DND-41 (cell line): Measurements from ENCODE around the gene EVC2.

Source experiments
- ATAC-seq: fragments of 200-7000 bp; cut with Tn5 transposase; 3 replicates; pipeline ENCODE4 v1.9.1; 2021; ENCODE audit warnings: low read depth; ENCODE audit not compliant: insufficient read depth
- DNase-seq: peaks from one replicate; pipeline ENCODE4 v3.0.0-alpha.2; 2020
- H2AFZ ChIP-seq: 2 replicates; pipeline ENCODE4 v1.6.0; 2012; ENCODE audit warnings: low read depth, low read length
- H3K27ac ChIP-seq: 2 replicates; pipeline ENCODE4 v1.5.1; 2012; ENCODE audit warnings: low read length, inconsistent platforms
- H3K27me3 ChIP-seq: fragments of 200-600 bp; sonication (generic); 2 replicates; pipeline ENCODE4 v1.6.0; 2012; ENCODE audit warnings: low read length, mild to moderate bottlenecking, inconsistent platforms; ENCODE audit not compliant: insufficient read depth, poor library complexity
- H3K36me3 ChIP-seq: 2 replicates; pipeline ENCODE4 v1.5.1; 2012; ENCODE audit warnings: low read length, inconsistent platforms; ENCODE audit not compliant: insufficient read depth
- H3K4me1 ChIP-seq: 2 replicates; pipeline ENCODE4 v1.5.1; 2012; ENCODE audit warnings: mild to moderate bottlenecking, low read length; ENCODE audit not compliant: insufficient read depth
- H3K4me2 ChIP-seq: 2 replicates; pipeline ENCODE4 v1.6.0; 2012; ENCODE audit warnings: mild to moderate bottlenecking, moderate library complexity, low read length, inconsistent platforms; ENCODE audit not compliant: insufficient read depth
- H3K4me3 ChIP-seq, 2 experiments: fragments of 200-600 bp in 1 of 2; shearing (Covaris generic) in 1 of 2; 2 replicates each; pipeline ENCODE4 v1.5.1; 2012 to 2016; ENCODE audit warnings: inconsistent platforms in 2 of 2, low read length in 2 of 2, mild to moderate bottlenecking in 2 of 2, low read depth in 1 of 2, moderate library complexity in 1 of 2
- H3K79me2 ChIP-seq: 2 replicates; pipeline ENCODE4 v1.6.0; 2012; ENCODE audit warnings: low read length, inconsistent platforms; ENCODE audit not compliant: insufficient read depth
- H3K9ac ChIP-seq: 2 replicates; pipeline ENCODE4 v1.6.0; 2012; ENCODE audit warnings: low read depth, mild to moderate bottlenecking, inconsistent platforms, low read length, moderate library complexity
- H3K9me3 ChIP-seq: 2 replicates; pipeline ENCODE4 v1.5.1; 2012; ENCODE audit warnings: low read length, moderate library complexity, mild to moderate bottlenecking, inconsistent platforms; ENCODE audit not compliant: insufficient read depth, severe bottlenecking
- H4K20me1 ChIP-seq: 2 replicates; pipeline ENCODE4 v1.6.0; 2012; ENCODE audit warnings: low read length; ENCODE audit not compliant: insufficient read depth
- EZH2 ChIP-seq: IDR thresholded peaks from 3 replicates; pipeline ENCODE4 v1.6.1; 2012; ENCODE audit warnings: borderline replicate concordance, low read depth, mild to moderate bottlenecking, moderate library complexity, low read length, inconsistent platforms; ENCODE audit not compliant: severe bottlenecking
- TF ChIP-seq, protein P1 (sequence below): IDR thresholded peaks from 2 replicates; pipeline ENCODE4 v1.5.1; 2012; ENCODE audit warnings: borderline replicate concordance, low read length, moderate library complexity, mild to moderate bottlenecking; ENCODE audit not compliant: poor library complexity, severe bottlenecking; ENCODE audit errors: extremely low read depth

The EVC2 gene, protein sequence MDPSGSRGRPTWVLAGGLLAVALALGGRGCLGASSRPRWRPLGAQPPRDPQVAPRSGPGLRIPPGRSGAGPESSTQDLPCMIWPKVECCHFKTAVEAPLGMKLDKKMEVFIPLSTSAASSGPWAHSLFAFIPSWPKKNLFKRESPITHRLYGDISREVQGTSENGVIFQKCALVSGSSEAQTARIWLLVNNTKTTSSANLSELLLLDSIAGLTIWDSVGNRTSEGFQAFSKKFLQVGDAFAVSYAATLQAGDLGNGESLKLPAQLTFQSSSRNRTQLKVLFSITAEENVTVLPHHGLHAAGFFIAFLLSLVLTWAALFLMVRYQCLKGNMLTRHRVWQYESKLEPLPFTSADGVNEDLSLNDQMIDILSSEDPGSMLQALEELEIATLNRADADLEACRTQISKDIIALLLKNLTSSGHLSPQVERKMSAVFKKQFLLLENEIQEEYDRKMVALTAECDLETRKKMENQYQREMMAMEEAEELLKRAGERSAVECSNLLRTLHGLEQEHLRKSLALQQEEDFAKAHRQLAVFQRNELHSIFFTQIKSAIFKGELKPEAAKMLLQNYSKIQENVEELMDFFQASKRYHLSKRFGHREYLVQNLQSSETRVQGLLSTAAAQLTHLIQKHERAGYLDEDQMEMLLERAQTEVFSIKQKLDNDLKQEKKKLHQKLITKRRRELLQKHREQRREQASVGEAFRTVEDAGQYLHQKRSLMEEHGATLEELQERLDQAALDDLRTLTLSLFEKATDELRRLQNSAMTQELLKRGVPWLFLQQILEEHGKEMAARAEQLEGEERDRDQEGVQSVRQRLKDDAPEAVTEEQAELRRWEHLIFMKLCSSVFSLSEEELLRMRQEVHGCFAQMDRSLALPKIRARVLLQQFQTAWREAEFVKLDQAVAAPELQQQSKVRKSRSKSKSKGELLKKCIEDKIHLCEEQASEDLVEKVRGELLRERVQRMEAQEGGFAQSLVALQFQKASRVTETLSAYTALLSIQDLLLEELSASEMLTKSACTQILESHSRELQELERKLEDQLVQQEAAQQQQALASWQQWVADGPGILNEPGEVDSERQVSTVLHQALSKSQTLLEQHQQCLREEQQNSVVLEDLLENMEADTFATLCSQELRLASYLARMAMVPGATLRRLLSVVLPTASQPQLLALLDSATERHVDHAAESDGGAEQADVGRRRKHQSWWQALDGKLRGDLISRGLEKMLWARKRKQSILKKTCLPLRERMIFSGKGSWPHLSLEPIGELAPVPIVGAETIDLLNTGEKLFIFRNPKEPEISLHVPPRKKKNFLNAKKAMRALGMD

DNA sequence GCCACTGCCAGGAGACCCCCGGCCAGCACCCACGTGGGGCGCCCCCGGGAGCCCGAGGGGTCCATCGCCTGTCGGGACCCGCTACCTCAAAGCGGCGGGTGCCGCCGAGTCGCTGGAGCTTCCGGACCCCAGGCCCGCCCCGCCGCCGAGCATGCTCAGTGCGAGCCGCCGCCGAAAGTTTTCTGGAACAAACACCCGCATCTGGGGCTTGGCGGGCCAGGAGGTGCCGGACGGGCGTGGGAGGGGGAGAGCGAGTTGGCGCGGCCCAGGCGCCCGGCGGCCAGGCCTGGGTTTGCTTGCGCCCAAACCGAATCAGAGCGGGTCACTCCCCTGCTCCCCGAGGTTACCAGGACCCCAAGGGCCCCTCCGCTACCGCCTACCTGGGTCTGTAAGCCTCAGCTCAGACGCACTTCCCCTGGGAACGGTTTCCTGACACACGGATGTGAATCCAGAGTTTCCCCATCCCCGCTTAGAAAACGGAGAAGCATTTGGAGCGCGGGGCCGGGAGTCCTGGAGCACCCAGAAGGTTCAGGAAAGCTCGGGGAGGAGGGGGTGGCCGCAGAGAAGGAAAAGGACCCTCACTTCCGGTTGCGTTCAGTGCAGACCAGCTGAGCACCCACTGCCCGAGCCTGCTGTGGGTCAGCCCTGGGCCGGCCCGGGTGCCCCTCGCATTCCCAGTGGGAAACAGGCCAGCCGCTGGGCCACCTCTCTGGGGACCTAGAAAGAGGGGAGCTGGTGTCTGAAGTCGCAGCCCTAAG, at the start of gene EVC2:
Gene EVC2 (minus strand): TSS at position 111 of the 758 bp plus-strand sequence. CDS start 46 bp downstream, at position 65.
- Histone ChIP-seq H4K20me1 (no peaks in the 10 kb centered on the region), H3K27me3 (no peaks in the 10 kb centered on the region), H3K9ac (no peak within 1 kb of the TSS), H3K9me3 (peaks cover 10% of the 10 kb centered on the region), H3K4me1 (no peaks in the 10 kb centered on the region), H3K27ac (no peak within 1 kb of the TSS), H3K36me3 (no peaks in the 10 kb centered on the region), H2AFZ (no peak within 1 kb of the TSS), H3K4me3 (no peak within 1 kb of the TSS), H3K4me2 (no peak within 1 kb of the TSS), H3K79me2 (no peaks in the 10 kb centered on the region)
- TF ChIP-seq, protein P1, sequence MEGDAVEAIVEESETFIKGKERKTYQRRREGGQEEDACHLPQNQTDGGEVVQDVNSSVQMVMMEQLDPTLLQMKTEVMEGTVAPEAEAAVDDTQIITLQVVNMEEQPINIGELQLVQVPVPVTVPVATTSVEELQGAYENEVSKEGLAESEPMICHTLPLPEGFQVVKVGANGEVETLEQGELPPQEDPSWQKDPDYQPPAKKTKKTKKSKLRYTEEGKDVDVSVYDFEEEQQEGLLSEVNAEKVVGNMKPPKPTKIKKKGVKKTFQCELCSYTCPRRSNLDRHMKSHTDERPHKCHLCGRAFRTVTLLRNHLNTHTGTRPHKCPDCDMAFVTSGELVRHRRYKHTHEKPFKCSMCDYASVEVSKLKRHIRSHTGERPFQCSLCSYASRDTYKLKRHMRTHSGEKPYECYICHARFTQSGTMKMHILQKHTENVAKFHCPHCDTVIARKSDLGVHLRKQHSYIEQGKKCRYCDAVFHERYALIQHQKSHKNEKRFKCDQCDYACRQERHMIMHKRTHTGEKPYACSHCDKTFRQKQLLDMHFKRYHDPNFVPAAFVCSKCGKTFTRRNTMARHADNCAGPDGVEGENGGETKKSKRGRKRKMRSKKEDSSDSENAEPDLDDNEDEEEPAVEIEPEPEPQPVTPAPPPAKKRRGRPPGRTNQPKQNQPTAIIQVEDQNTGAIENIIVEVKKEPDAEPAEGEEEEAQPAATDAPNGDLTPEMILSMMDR, result no peak
- TF ChIP-seq EZH2, result no peak
- no peak for DNase-seq
- ATAC-seq, result no peak

DNA sequence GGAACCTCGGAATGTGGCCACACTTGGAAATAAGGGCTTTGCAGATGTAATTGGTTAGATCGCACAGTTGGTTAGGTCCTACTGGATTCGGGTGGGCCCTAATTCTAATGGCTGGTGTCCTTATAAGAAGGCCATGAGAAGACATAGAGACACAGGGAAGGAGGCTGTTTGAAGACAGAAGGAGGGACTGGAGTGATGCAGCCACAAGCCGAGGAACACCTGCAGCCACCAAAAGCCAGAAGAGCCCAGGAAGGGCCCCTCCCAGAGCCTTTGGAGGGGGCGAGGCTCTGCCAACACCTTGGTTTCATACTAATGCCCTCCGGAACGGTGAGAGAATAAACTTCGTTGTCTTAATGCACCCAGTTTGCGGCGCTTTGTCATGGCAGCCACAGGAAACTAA, 49.6 kb upstream of the EVC2 start:
- no peak for ATAC-seq
- Histone ChIP-seq H3K4me3 (no peak overlapping the region), H3K9me3 (no peaks in the 10 kb centered on the region), H3K79me2 (no peaks in the 10 kb centered on the region), H3K9ac (no peak overlapping the region), H3K36me3 (no peaks in the 10 kb centered on the region), H3K4me2 (no peak overlapping the region), H4K20me1 (no peaks in the 10 kb centered on the region), H3K27ac (no peak overlapping the region), H3K4me1 (no peaks in the 10 kb centered on the region), H2AFZ (no peak overlapping the region), H3K27me3 (no peaks in the 10 kb centered on the region)
- no peak for TF ChIP-seq EZH2
- TF ChIP-seq, protein P1, result no peak
- no peak for DNase-seq

DNA sequence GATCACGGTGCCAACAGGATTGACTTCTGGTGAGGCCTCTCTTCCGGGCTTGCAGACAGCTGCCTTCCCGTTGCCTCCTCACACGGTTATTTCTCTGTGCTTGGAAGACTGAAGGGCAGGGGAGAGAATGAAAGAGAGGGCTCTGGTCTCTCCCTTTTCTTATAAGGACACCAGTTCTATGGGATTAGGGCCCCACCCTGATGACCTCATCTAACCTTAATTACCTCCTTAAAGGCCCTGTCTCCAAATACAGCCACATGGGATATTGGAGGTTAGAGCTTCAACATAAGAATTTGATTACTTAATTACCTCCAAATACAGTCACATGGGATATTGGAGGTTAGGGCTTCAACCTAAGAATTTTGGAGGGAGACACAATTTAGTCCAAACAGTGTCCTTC, 49.2 kb upstream of the EVC2 start:
- Histone ChIP-seq H3K27me3 (no peaks in the 10 kb centered on the region), H3K9ac (no peak overlapping the region), H3K36me3 (no peaks in the 10 kb centered on the region), H3K27ac (no peak overlapping the region), H2AFZ (no peak overlapping the region), H3K79me2 (no peaks in the 10 kb centered on the region), H4K20me1 (no peaks in the 10 kb centered on the region), H3K4me1 (no peaks in the 10 kb centered on the region), H3K4me3 (no peak overlapping the region), H3K9me3 (no peaks in the 10 kb centered on the region), H3K4me2 (no peak overlapping the region)
- DNase-seq, result no peak
- ATAC-seq, result no peak
- no peak for TF ChIP-seq EZH2
- TF ChIP-seq, protein P1, result no peak
